GM19193 (cell line): ENCODE data around the gene CETP.
A peak's percentile ranks its signal among the peaks of the same experiment; 100 is the strongest.

ENCODE experiments used
- POLR2A ChIP-seq: IDR thresholded peaks from 4 replicates; pipeline ENCODE4 v1.6.1; 2011; ENCODE audit not compliant: insufficient read depth, insufficient read length; ENCODE audit errors: extremely low read depth

The CETP gene

GRCh38 chr16:56931271-56931891 lies 30.4 kb upstream of the CETP start:
- no peak for TF ChIP-seq POLR2A

GRCh38 chr16:56931892-56932720 lies 29.6 kb upstream of the CETP start, which contains the start of gene HERPUD1:
TSS of gene HERPUD1 (plus strand) at chr16:56932142. CDS start at chr16:56932245, 103 bp downstream.
- peak; percentile 99 for TF ChIP-seq POLR2A

- peak; percentile 60 for TF ChIP-seq POLR2A
Observed at GRCh38 chr16:56932721-56933619, 28.8 kb upstream of the CETP start.

- TF ChIP-seq POLR2A = no peak
Observed at GRCh38 chr16:56933828-56934598, 27.7 kb upstream of the CETP start.

- TF ChIP-seq POLR2A = no peak
Observed at GRCh38 chr16:56935201-56935600, 26.5 kb upstream of the CETP start.

- TF ChIP-seq POLR2A = no peak
Observed at GRCh38 chr16:56936491-56936890, 25.3 kb upstream of the CETP start.

GRCh38 chr16:56936950-56937349 lies 24.8 kb upstream of the CETP start:
- no peak for TF ChIP-seq POLR2A

- TF ChIP-seq POLR2A = peak; percentile 38
Observed at GRCh38 chr16:56938664-56939513, 22.9 kb upstream of the CETP start.

GRCh38 chr16:56939801-56940200 lies 21.9 kb upstream of the CETP start:
- no peak for TF ChIP-seq POLR2A

GRCh38 chr16:56941092-56941491 lies 20.7 kb upstream of the CETP start:
- peak; percentile 23 for TF ChIP-seq POLR2A

- TF ChIP-seq POLR2A = peak; percentile 47
Observed at GRCh38 chr16:56941856-56942331, 19.9 kb upstream of the CETP start.

GRCh38 chr16:56943761-56944375 lies 17.9 kb upstream of the CETP start:
- TF ChIP-seq POLR2A = no peak
